ENCODE data around the gene PRPF40A. TPM values are rescaled to one million over a fixed set of nuclear protein-coding genes. Genes with fewer than 3 reads are reported as not detected.

PRPF40A gene
- total and polyA plus RNA-seq, 2 of the 13 experiments (the other 11 are each of a cell fraction or from before 2014, with no cell fraction given) = 146 to 207 TPM

DNA sequence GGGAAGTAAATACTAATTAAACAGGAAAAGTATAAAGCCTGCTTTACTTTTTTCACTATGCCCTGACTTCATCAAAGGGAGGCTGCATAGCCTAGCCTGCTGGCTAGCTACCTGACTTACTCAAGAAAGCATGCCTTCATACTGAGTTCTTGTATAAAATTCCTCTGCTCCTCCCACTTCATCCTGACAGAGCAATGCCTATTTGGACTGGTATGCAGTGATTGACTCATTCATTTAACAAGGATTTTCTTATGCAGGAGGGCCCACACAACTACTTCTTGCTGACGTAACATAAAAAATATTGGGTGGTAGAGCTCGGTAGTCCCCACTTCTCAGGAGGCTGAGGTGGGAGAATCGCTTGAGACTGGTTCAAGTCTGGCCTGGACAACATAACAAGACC lies 70.5 kb downstream of the PRPF40A start:
- no peak overlapping the region for H3K4me3 ChIP-seq (replicated peaks in 1 of 3; ENCODE audit: insufficient read depth in 1 of 3, low read depth in 2 of 3, low read length in 3 of 3)
- H3K9me3 ChIP-seq (ENCODE audit: low read length) = no peaks in the 10 kb centered on the region
- WGBS (ENCODE audit: low lambda C conversion rate) = 91% methylated on average over 3 of the region's 3 CpGs
- H3K4me2 ChIP-seq (ENCODE audit: low read depth, low read length) = no peak overlapping the region
- H3K27me3 ChIP-seq (ENCODE audit: control insufficient read depth in 1 of 2, insufficient read depth in 2 of 2, low read length in 2 of 2) = no peaks in the 10 kb centered on the region
- H3K27ac ChIP-seq (ENCODE audit: extremely low read length, insufficient read depth, low read length) = no peak overlapping the region
- H4K20me1 ChIP-seq (ENCODE audit: insufficient read depth, low read length) = peaks cover 10% of the 10 kb centered on the region; the same call in 1 of the 2 replicates
- ATAC-seq = peak; percentile 10
- intact Hi-C loops (cut with micrococcal nuclease; ENCODE audit: unreplicated experiment) (no loop called here), in situ Hi-C loops (cut with HindIII; ENCODE audit: extremely low pct_ligation_motif_present, low pct_unique_long_range_greater_than_20kb) (no loop called here)
- FAIRE-seq = no peak
- peak; percentile 27 for DNase-seq (ENCODE audit: low spot score)
- peaks cover 27% of the 10 kb centered on the region for H3K4me1 ChIP-seq (ENCODE audit: insufficient read depth, low read length)
- H3K79me2 ChIP-seq (ENCODE audit: insufficient read depth, low read length) = no peaks in the 10 kb centered on the region
- H3K9ac ChIP-seq (ENCODE audit: insufficient read depth, low read depth, low read length) = no peak overlapping the region
- no TSS peak for BruUV-seq (replicated peaks)
- ChIA-PET POLR2A (interaction anchor here (0.7 to 1.5 kb wide), 3 partner anchors 12 to 302 kb away, joined by 3 to 4 read pairs (median 3); no protein-coding TSS in a partner anchor), CTCF (ENCODE audit: low intra/inter-chr PET ratio, low total read pairs) (no interaction called here)
- H2AFZ ChIP-seq (ENCODE audit: low read length) = no peak overlapping the region
- peaks cover 20 to 51% of the 10 kb centered on the region in 2 experiments for H3K36me3 ChIP-seq (replicated peaks in 1 of 2; ENCODE audit: control insufficient read depth in 1 of 2, insufficient read depth in 2 of 2, low read length in 2 of 2)
- TF ChIP-seq, protein P1, sequence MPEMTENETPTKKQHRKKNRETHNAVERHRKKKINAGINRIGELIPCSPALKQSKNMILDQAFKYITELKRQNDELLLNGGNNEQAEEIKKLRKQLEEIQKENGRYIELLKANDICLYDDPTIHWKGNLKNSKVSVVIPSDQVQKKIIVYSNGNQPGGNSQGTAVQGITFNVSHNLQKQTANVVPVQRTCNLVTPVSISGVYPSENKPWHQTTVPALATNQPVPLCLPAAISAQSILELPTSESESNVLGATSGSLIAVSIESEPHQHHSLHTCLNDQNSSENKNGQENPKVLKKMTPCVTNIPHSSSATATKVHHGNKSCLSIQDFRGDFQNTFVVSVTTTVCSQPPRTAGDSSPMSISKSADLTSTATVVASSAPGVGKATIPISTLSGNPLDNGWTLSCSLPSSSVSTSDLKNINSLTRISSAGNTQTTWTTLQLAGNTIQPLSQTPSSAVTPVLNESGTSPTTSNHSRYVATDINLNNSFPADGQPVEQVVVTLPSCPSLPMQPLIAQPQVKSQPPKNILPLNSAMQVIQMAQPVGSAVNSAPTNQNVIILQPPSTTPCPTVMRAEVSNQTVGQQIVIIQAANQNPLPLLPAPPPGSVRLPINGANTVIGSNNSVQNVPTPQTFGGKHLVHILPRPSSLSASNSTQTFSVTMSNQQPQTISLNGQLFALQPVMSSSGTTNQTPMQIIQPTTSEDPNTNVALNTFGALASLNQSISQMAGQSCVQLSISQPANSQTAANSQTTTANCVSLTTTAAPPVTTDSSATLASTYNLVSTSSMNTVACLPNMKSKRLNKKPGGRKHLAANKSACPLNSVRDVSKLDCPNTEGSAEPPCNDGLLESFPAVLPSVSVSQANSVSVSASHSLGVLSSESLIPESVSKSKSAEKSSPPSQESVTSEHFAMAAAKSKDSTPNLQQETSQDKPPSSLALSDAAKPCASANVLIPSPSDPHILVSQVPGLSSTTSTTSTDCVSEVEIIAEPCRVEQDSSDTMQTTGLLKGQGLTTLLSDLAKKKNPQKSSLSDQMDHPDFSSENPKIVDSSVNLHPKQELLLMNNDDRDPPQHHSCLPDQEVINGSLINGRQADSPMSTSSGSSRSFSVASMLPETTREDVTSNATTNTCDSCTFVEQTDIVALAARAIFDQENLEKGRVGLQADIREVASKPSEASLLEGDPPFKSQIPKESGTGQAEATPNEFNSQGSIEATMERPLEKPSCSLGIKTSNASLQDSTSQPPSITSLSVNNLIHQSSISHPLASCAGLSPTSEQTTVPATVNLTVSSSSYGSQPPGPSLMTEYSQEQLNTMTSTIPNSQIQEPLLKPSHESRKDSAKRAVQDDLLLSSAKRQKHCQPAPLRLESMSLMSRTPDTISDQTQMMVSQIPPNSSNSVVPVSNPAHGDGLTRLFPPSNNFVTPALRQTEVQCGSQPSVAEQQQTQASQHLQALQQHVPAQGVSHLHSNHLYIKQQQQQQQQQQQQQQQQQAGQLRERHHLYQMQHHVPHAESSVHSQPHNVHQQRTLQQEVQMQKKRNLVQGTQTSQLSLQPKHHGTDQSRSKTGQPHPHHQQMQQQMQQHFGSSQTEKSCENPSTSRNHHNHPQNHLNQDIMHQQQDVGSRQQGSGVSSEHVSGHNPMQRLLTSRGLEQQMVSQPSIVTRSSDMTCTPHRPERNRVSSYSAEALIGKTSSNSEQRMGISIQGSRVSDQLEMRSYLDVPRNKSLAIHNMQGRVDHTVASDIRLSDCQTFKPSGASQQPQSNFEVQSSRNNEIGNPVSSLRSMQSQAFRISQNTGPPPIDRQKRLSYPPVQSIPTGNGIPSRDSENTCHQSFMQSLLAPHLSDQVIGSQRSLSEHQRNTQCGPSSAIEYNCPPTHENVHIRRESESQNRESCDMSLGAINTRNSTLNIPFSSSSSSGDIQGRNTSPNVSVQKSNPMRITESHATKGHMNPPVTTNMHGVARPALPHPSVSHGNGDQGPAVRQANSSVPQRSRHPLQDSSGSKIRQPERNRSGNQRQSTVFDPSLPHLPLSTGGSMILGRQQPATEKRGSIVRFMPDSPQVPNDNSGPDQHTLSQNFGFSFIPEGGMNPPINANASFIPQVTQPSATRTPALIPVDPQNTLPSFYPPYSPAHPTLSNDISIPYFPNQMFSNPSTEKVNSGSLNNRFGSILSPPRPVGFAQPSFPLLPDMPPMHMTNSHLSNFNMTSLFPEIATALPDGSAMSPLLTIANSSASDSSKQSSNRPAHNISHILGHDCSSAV (CRISPR knock-in tag; IDR thresholded peaks at IDR 0.05; ENCODE audit: borderline replicate concordance) = no peak
- TF ChIP-seq WIZ (CRISPR knock-in tag; IDR thresholded peaks at IDR 0.05) (no peak), SNAPC2 (CRISPR knock-in tag; IDR thresholded peaks at IDR 0.05) (no peak), ZSCAN20 (CRISPR knock-in tag; IDR thresholded peaks at IDR 0.05; ENCODE audit: borderline replicate concordance) (no peak), ZNF670 (CRISPR knock-in tag; IDR thresholded peaks at IDR 0.05; ENCODE audit: borderline replicate concordance) (no peak), MAF1 (CRISPR knock-in tag; IDR thresholded peaks at IDR 0.05; ENCODE audit: borderline replicate concordance) (no peak), TEAD3 (CRISPR knock-in tag; optimal IDR thresholded peaks at IDR 0.05; ENCODE audit: borderline replicate concordance) (no peak), ZNF550 (CRISPR knock-in tag; IDR thresholded peaks at IDR 0.05; ENCODE audit: borderline replicate concordance) (no peak)
- TF ChIP-seq, protein P2, sequence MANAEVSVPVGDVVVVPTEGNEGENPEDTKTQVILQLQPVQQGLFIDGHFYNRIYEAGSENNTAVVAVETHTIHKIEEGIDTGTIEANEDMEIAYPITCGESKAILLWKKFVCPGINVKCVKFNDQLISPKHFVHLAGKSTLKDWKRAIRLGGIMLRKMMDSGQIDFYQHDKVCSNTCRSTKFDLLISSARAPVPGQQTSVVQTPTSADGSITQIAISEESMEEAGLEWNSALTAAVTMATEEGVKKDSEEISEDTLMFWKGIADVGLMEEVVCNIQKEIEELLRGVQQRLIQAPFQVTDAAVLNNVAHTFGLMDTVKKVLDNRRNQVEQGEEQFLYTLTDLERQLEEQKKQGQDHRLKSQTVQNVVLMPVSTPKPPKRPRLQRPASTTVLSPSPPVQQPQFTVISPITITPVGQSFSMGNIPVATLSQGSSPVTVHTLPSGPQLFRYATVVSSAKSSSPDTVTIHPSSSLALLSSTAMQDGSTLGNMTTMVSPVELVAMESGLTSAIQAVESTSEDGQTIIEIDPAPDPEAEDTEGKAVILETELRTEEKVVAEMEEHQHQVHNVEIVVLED (CRISPR knock-in tag; IDR thresholded peaks at IDR 0.05; ENCODE audit: borderline replicate concordance) = no peak
- TF ChIP-seq, protein P3, sequence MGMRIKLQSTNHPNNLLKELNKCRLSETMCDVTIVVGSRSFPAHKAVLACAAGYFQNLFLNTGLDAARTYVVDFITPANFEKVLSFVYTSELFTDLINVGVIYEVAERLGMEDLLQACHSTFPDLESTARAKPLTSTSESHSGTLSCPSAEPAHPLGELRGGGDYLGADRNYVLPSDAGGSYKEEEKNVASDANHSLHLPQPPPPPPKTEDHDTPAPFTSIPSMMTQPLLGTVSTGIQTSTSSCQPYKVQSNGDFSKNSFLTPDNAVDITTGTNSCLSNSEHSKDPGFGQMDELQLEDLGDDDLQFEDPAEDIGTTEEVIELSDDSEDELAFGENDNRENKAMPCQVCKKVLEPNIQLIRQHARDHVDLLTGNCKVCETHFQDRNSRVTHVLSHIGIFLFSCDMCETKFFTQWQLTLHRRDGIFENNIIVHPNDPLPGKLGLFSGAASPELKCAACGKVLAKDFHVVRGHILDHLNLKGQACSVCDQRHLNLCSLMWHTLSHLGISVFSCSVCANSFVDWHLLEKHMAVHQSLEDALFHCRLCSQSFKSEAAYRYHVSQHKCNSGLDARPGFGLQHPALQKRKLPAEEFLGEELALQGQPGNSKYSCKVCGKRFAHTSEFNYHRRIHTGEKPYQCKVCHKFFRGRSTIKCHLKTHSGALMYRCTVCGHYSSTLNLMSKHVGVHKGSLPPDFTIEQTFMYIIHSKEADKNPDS (CRISPR knock-in tag; IDR thresholded peaks at IDR 0.05) = no peak
- TF ChIP-seq, protein P4, sequence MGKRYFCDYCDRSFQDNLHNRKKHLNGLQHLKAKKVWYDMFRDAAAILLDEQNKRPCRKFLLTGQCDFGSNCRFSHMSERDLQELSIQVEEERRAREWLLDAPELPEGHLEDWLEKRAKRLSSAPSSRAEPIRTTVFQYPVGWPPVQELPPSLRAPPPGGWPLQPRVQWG (CRISPR knock-in tag; IDR thresholded peaks at IDR 0.05; ENCODE audit: borderline replicate concordance, low read depth) = no peak

Measured in HepG2 (cell line).